OCI-LY7 (cell line): Measurements from ENCODE around the gene DOCK3. TPM values are rescaled to one million over a fixed set of nuclear protein-coding genes. Genes with fewer than 3 reads are reported as not detected.

Experiments
- BruUV-seq: library from RNA; stranded (reverse); fragments of 400-500 nt; replicated peaks from 2 replicates; lab custom pipeline; 2021; lab: Mats Ljungman, UMichigan
- CTCF ChIA-PET: fragments of 300-600 bp; sonication (Branson Sonifier 250); formaldehyde crosslinking; loops from one replicate; lab custom pipeline; 2022; ENCODE audit warnings: antibody characterized with exemption; ENCODE audit not compliant: unreplicated experiment; lab: Charles Lee
- POLR2A ChIA-PET: fragments of 300-600 bp; sonication (Branson Sonifier 250); formaldehyde crosslinking; loops from one replicate; lab custom pipeline; 2022; ENCODE audit warnings: antibody characterized with exemption; lab: Charles Lee
- DNase-seq: peaks from one replicate; pipeline ENCODE4 v3.0.0-alpha.2; 2015; ENCODE audit warnings: low spot score
- H2AFZ ChIP-seq: fragments of 200-600 bp; sonication (generic), shearing (Covaris generic); 2 replicates; pipeline ENCODE4 v1.6.1; 2014; ENCODE audit warnings: mild to moderate bottlenecking, antibody characterized with exemption, low read length, moderate library complexity
- H3K27ac ChIP-seq: fragments of 200-600 bp; sonication (generic); 2 replicates; pipeline ENCODE4 v1.5.1; 2014; ENCODE audit warnings: mixed run types, low read depth, mild to moderate bottlenecking, moderate library complexity, low read length, inconsistent platforms; ENCODE audit not compliant: poor library complexity, severe bottlenecking
- H3K36me3 ChIP-seq: fragments of 200-600 bp; sonication (generic); 2 replicates; pipeline ENCODE4 v1.6.1; 2014; ENCODE audit warnings: mild to moderate bottlenecking, antibody characterized with exemption, low read length, moderate library complexity, mixed read lengths; ENCODE audit not compliant: insufficient read depth
- H3K4me1 ChIP-seq: fragments of 200-600 bp; sonication (generic); 2 replicates; pipeline ENCODE4 v1.5.1; 2014; ENCODE audit warnings: mild to moderate bottlenecking, low read length; ENCODE audit not compliant: insufficient read depth, poor library complexity, severe bottlenecking
- H3K4me2 ChIP-seq: fragments of 200-600 bp; sonication (generic); 2 replicates; pipeline ENCODE4 v1.6.1; 2014; ENCODE audit warnings: mild to moderate bottlenecking, low read length
- H3K4me3 ChIP-seq: fragments of 200-600 bp; sonication (generic); 2 replicates; pipeline ENCODE4 v1.5.1; 2014; ENCODE audit warnings: mild to moderate bottlenecking, low read depth, low read length; ENCODE audit not compliant: poor library complexity, severe bottlenecking
- H3K79me2 ChIP-seq: fragments of 200-600 bp; sonication (generic); 2 replicates; pipeline ENCODE4 v1.6.1; 2016; ENCODE audit warnings: low read depth, mild to moderate bottlenecking, low read length, moderate library complexity, mixed read lengths; ENCODE audit not compliant: insufficient read depth
- H3K9me2 ChIP-seq: fragments of 200-600 bp; sonication (generic); 2 replicates; pipeline ENCODE4 v1.6.1; 2016; ENCODE audit warnings: mild to moderate bottlenecking, low read length, mixed read lengths; ENCODE audit not compliant: insufficient read depth
- H3K9me3 ChIP-seq: fragments of 200-600 bp; sonication (generic); 2 replicates; pipeline ENCODE4 v1.6.1; 2014; ENCODE audit warnings: mild to moderate bottlenecking, mixed run types, low read length, mixed read lengths
- H4K20me1 ChIP-seq: fragments of 200-600 bp; sonication (generic); 2 replicates; pipeline ENCODE4 v1.6.1; 2014; ENCODE audit warnings: mild to moderate bottlenecking, antibody characterized with exemption, low read length, moderate library complexity, mixed read lengths; ENCODE audit not compliant: insufficient read depth
- CTCF ChIP-seq: fragments of 200-600 bp; sonication (generic); conservative IDR thresholded peaks from 2 replicates; pipeline ENCODE4 v1.5.1; 2014; ENCODE audit warnings: mild to moderate bottlenecking, antibody characterized with exemption, low read length, moderate library complexity, mixed read lengths
- EZH2phosphoT487 ChIP-seq: fragments of 200-600 bp; sonication (generic); IDR thresholded peaks from 2 replicates; pipeline ENCODE4 v1.6.1; 2018; ENCODE audit warnings: low read depth, borderline replicate concordance, mild to moderate bottlenecking, mixed run types, antibody characterized with exemption, low read length, moderate library complexity, mixed read lengths
- intact Hi-C: fragments of 100-400 bp; cut with micrococcal nuclease; formaldehyde crosslinking; loops from one replicate; pipeline ENCODE4 v1.10.0; 2022; ENCODE audit not compliant: unreplicated experiment
- total RNA-seq, 2 experiments: library from RNA; depleted of rRNA in 1 of 2; stranded (reverse); fragments of >200 nt in 1 of 2; shearing (Covaris generic) in 1 of 2; gene quantifications; 2 replicates each; pipeline ENCODE4 v1.2.3, GENCODE V29; 2014 to 2022

DOCK3 gene
- total RNA-seq, 2 experiments from 2014 or later, result not detected

GRCh38 chr3:51163051-51163450 is 488.3 kb downstream of the DOCK3 start:
- DNase-seq, result no peak
- Histone ChIP-seq H4K20me1 (no peaks in the 10 kb centered on the region), H3K4me2 (no peak overlapping the region), H2AFZ (no peak overlapping the region), H3K79me2 (no peaks in the 10 kb centered on the region), H3K27ac (no peak overlapping the region), H3K36me3 (no peaks in the 10 kb centered on the region), H3K9me2 (no peaks in the 10 kb centered on the region), H3K4me3 (no peak overlapping the region), H3K9me3 (no peaks in the 10 kb centered on the region), H3K4me1 (no peaks in the 10 kb centered on the region)
- CTCF ChIA-PET, result no interaction called here
- POLR2A ChIA-PET, result no interaction called here
- BruUV-seq, result no TSS peak
- TF ChIP-seq CTCF (no peak), EZH2phosphoT487 (no peak)
- intact Hi-C loops, result no loop called here

- CTCF ChIA-PET, result no interaction called here
- POLR2A ChIA-PET, result no interaction called here
These were observed 499.0 kb downstream of the DOCK3 start for GRCh38 chr3:51173518-51174271.

More at GRCh38 chr3:51173518-51174271, 499.0 kb downstream of the DOCK3 start:
- no TSS peak for BruUV-seq
- no peak for DNase-seq
- Histone ChIP-seq H3K9me2 (no peaks in the 10 kb centered on the region), H3K4me3 (no peak overlapping the region), H2AFZ (no peak overlapping the region), H3K36me3 (no peaks in the 10 kb centered on the region), H4K20me1 (no peaks in the 10 kb centered on the region), H3K27ac (no peak overlapping the region), H3K4me2 (no peak overlapping the region), H3K9me3 (0 out of 2 replicates have a peak, but pooled peaks cover 8% of the 10 kb centered on the region), H3K4me1 (no peaks in the 10 kb centered on the region), H3K79me2 (no peaks in the 10 kb centered on the region)
- intact Hi-C loops, result no loop called here
- no peak for TF ChIP-seq EZH2phosphoT487
- no peak for TF ChIP-seq CTCF
